PC-3 (cell line): ENCODE data around the gene TRIM45. TPM values are rescaled to one million over a fixed set of nuclear protein-coding genes. Genes with fewer than 3 reads are reported as not detected.

Experiments
- ATAC-seq: fragments of 200-7000 bp; cut with Tn5 transposase; 2 replicates; pipeline ENCODE4 v1.9.1; 2020; ENCODE audit warnings: mild to moderate bottlenecking, moderate library complexity
- BruUV-seq: library from RNA; stranded (reverse); fragments of 400-500 nt; replicated peaks from 2 replicates; lab custom pipeline; 2021; lab: Mats Ljungman, UMichigan
- CTCF ChIA-PET: fragments of 300-600 bp; sonication (Branson Sonifier 250); formaldehyde crosslinking; loops from one replicate; lab custom pipeline; 2022; ENCODE audit warnings: antibody characterized with exemption; lab: Charles Lee
- POLR2A ChIA-PET: fragments of 300-600 bp; sonication (Branson Sonifier 250); formaldehyde crosslinking; loops from one replicate; lab custom pipeline; 2022; ENCODE audit warnings: antibody characterized with exemption; ENCODE audit not compliant: unreplicated experiment; lab: Charles Lee
- DNase-seq: peaks from one replicate; pipeline ENCODE4 v3.0.0-alpha.2; 2015
- H2AFZ ChIP-seq: fragments of 300-600 bp; sonication (generic); 2 replicates; pipeline ENCODE4 v1.6.0; 2016; ENCODE audit warnings: antibody characterized with exemption, low read length
- H3F3A ChIP-seq: fragments of 300-600 bp; sonication (generic); one replicate; pipeline ENCODE4 v1.6.0; 2017; ENCODE audit warnings: antibody characterized with exemption, low read length, control low read depth, mild to moderate bottlenecking; ENCODE audit not compliant: unreplicated experiment
- H3K27ac ChIP-seq: fragments of 300-600 bp; sonication (generic); 2 replicates; pipeline ENCODE4 v1.5.1; 2016; ENCODE audit warnings: mild to moderate bottlenecking, low read length
- H3K27me3 ChIP-seq: fragments of 300-600 bp; sonication (generic); 2 replicates; pipeline ENCODE4 v1.6.1; 2016; ENCODE audit warnings: low read length, mixed read lengths
- H3K36me3 ChIP-seq: fragments of 300-600 bp; sonication (generic); 2 replicates; pipeline ENCODE4 v1.6.1; 2016; ENCODE audit warnings: low read depth, mixed run types, low read length, mixed read lengths
- H3K4me1 ChIP-seq: fragments of 300-600 bp; sonication (generic); 2 replicates; pipeline ENCODE4 v1.5.1; 2016; ENCODE audit warnings: low read length; ENCODE audit not compliant: insufficient read depth
- H3K4me2 ChIP-seq: fragments of 300-600 bp; sonication (generic); 2 replicates; pipeline ENCODE4 v1.6.0; 2016; ENCODE audit warnings: low read length
- H3K4me3 ChIP-seq: fragments of 300-600 bp; sonication (generic); 2 replicates; pipeline ENCODE4 v1.5.1; 2016; ENCODE audit warnings: mild to moderate bottlenecking, low read length, mixed read lengths
- H3K79me2 ChIP-seq: fragments of 300-600 bp; sonication (generic); 2 replicates; pipeline ENCODE4 v1.6.1; 2017; ENCODE audit warnings: low read length, mixed read lengths
- H3K9ac ChIP-seq: fragments of 300-600 bp; sonication (generic); 2 replicates; pipeline ENCODE4 v1.6.0; 2016; ENCODE audit warnings: mild to moderate bottlenecking, low read length
- H3K9me2 ChIP-seq: fragments of 300-600 bp; sonication (generic); replicated peaks from 2 replicates; pipeline ENCODE4 v1.6.1; 2016; ENCODE audit warnings: mixed run types, low read length, mixed read lengths
- H3K9me3 ChIP-seq: fragments of 300-600 bp; sonication (generic); 2 replicates; pipeline ENCODE4 v1.6.1; 2016; ENCODE audit warnings: low read length, mixed read lengths
- H4K20me1 ChIP-seq: fragments of 300-600 bp; sonication (generic); 2 replicates; pipeline ENCODE4 v1.6.1; 2016; ENCODE audit warnings: low read length, mixed read lengths
- CTCF ChIP-seq: fragments of 300-600 bp; sonication (generic); conservative IDR thresholded peaks from 2 replicates; pipeline ENCODE4 v1.5.1; 2017; ENCODE audit warnings: antibody characterized with exemption, low read depth, mild to moderate bottlenecking, low read length
- EZH2 ChIP-seq: fragments of 300-600 bp; sonication (generic); IDR thresholded peaks from one replicate; pipeline ENCODE4 v1.6.1; 2017; ENCODE audit warnings: antibody characterized with exemption, mild to moderate bottlenecking, low read length; ENCODE audit not compliant: unreplicated experiment
- EZH2phosphoT487 ChIP-seq: fragments of 300-600 bp; sonication (generic); IDR thresholded peaks from 2 replicates; pipeline ENCODE4 v1.6.1; 2018; ENCODE audit warnings: mild to moderate bottlenecking, antibody characterized with exemption, low read length, borderline replicate concordance
- intact Hi-C: fragments of 100-400 bp; cut with micrococcal nuclease; formaldehyde crosslinking; loops from 2 replicates; pipeline ENCODE4 v1.9.0; 2023
- total RNA-seq: library from RNA; depleted of rRNA; stranded (reverse); fragments of >200 nt; gene quantifications from 2 replicates; pipeline ENCODE4 v1.2.3, GENCODE V29; 2014

Gene TRIM45
- total RNA-seq, 1 experiment from 2014 or later = 4.3 TPM

- H3K4me3 ChIP-seq = no peak overlapping the region
- H3K9me2 ChIP-seq = no peaks in the 10 kb centered on the region
- H3K27ac ChIP-seq = no peak overlapping the region
- intact Hi-C loops = no loop called here
- no peak overlapping the region for H3K4me2 ChIP-seq
- DNase-seq = no peak
- no peak overlapping the region for H2AFZ ChIP-seq
- ChIA-PET CTCF (interaction anchor here (1.2 kb wide), 1 partner anchor 160 kb away, joined by 6 read pairs; no protein-coding TSS in a partner anchor), POLR2A (no interaction called here)
- BruUV-seq = no TSS peak
- H4K20me1 ChIP-seq = no peaks in the 10 kb centered on the region
- no peak overlapping the region for H3K9ac ChIP-seq
- no peaks in the 10 kb centered on the region for H3K9me3 ChIP-seq
- no peaks in the 10 kb centered on the region for H3K27me3 ChIP-seq
- H3K36me3 ChIP-seq = no peaks in the 10 kb centered on the region
- no peaks in the 10 kb centered on the region for H3F3A ChIP-seq
- no peak for ATAC-seq
- H3K79me2 ChIP-seq = no peaks in the 10 kb centered on the region
- TF ChIP-seq EZH2 (no peak), EZH2phosphoT487 (no peak), CTCF (no peak)
- H3K4me1 ChIP-seq = peaks cover 25% of the 10 kb centered on the region
These were observed 3.1 kb upstream of the TRIM45 start for GRCh38 chr1:117124661-117125060.

GRCh38 chr1:117123274-117123673 is 1.7 kb upstream of the TRIM45 start:
- Histone ChIP-seq H3F3A (no peaks in the 10 kb centered on the region), H3K4me3 (no peak overlapping the region), H3K9me2 (no peaks in the 10 kb centered on the region), H3K27me3 (no peaks in the 10 kb centered on the region), H2AFZ (no peak overlapping the region), H3K4me2 (no peak overlapping the region), H3K79me2 (no peaks in the 10 kb centered on the region), H3K9ac (no peak overlapping the region), H3K9me3 (no peaks in the 10 kb centered on the region), H3K36me3 (no peaks in the 10 kb centered on the region), H4K20me1 (no peaks in the 10 kb centered on the region), H3K4me1 (peaks cover 16% of the 10 kb centered on the region), H3K27ac (no peak overlapping the region)
- ChIA-PET POLR2A (no interaction called here), CTCF (no interaction called here)
- TF ChIP-seq EZH2phosphoT487 = no peak
- intact Hi-C loops = no loop called here
- BruUV-seq = no TSS peak
- DNase-seq = no peak
- ATAC-seq = no peak

- Histone ChIP-seq H3K9ac (peak overlapping the region; percentile 82), H3K27ac (no peak overlapping the region), H3K9me2 (no peaks in the 10 kb centered on the region), H3F3A (no peaks in the 10 kb centered on the region), H3K4me1 (peaks cover 15% of the 10 kb centered on the region), H3K4me2 (peak overlapping the region; percentile 99), H3K79me2 (no peaks in the 10 kb centered on the region), H3K36me3 (no peaks in the 10 kb centered on the region), H2AFZ (peak overlapping the region; percentile 82), H3K9me3 (no peaks in the 10 kb centered on the region), H4K20me1 (no peaks in the 10 kb centered on the region), H3K4me3 (peak overlapping the region; percentile 71), H3K27me3 (no peaks in the 10 kb centered on the region)
- no peak for ATAC-seq
- POLR2A ChIA-PET = no interaction called here
- CTCF ChIA-PET = interaction anchor here (0.6 to 2.1 kb wide), 5 partner anchors 13 to 247 kb away, joined by 3 to 13 read pairs (median 4); partner anchors contain the start of gene TTF2
- intact Hi-C loops = no loop called here
- DNase-seq = no peak
- TF ChIP-seq EZH2 = no peak
- peak; percentile 8; the same call in 1 of the 2 replicates for TF ChIP-seq CTCF
- TF ChIP-seq EZH2phosphoT487 = no peak
- BruUV-seq = no TSS peak
These were observed 929 bp upstream of the TRIM45 start for GRCh38 chr1:117122330-117123025.
